PFSK-1 (cell line): Measurements from ENCODE around the gene SACS.

Experiments used
- FOXP2 ChIP-seq: optimal IDR thresholded peaks from 2 replicates; pipeline ENCODE3; 2011; ENCODE audit warnings: borderline replicate concordance, control low read depth, inconsistent platforms; ENCODE audit not compliant: insufficient read depth; ENCODE audit errors: extremely low read length, extremely low read depth
- POLR2AphosphoS5 ChIP-seq: IDR thresholded peaks from 2 replicates; pipeline ENCODE4 v1.6.1; 2012; ENCODE audit warnings: low read depth, mild to moderate bottlenecking, control low read depth, low read length, moderate library complexity
- REST ChIP-seq, 2 experiments: IDR thresholded peaks; 2 replicates each; pipeline versions ENCODE4 v1.6.1 to v1.8.0; 2011 to 2012; ENCODE audit warnings: low read depth in 2 of 2, low read length in 2 of 2, control low read depth in 1 of 2, inconsistent platforms in 1 of 2, mild to moderate bottlenecking in 1 of 2, moderate library complexity in 1 of 2; ENCODE audit not compliant: insufficient read depth in 1 of 2
- SIN3A ChIP-seq: IDR thresholded peaks from 2 replicates; pipeline ENCODE4 v1.6.1; 2012; ENCODE audit warnings: mild to moderate bottlenecking, low read length, moderate library complexity, borderline replicate concordance; ENCODE audit not compliant: insufficient read depth
- TAF1 ChIP-seq: IDR thresholded peaks from 2 replicates; pipeline ENCODE4 v1.6.1; 2012; ENCODE audit warnings: low read length, control low read depth, borderline replicate concordance; ENCODE audit not compliant: insufficient read depth

SACS gene

GRCh38 chr13:23356368-23356767 lies 77.1 kb downstream of the SACS start:
- TF ChIP-seq REST (IDR thresholded peaks at IDR 0.05; ENCODE audit: insufficient read depth in 1 of 2, low read depth in 2 of 2, low read length in 2 of 2): no peak
- no peak for TF ChIP-seq SIN3A
- no peak for TF ChIP-seq POLR2AphosphoS5
- TF ChIP-seq FOXP2: no peak
- no peak for TF ChIP-seq TAF1

- no peak for TF ChIP-seq REST (IDR thresholded peaks at IDR 0.05; ENCODE audit: insufficient read depth in 1 of 2, low read depth in 2 of 2, low read length in 2 of 2)
- no peak for TF ChIP-seq SIN3A
- no peak for TF ChIP-seq FOXP2
- no peak for TF ChIP-seq POLR2AphosphoS5
- TF ChIP-seq TAF1: no peak
Observed at GRCh38 chr13:23354520-23354919, 79.0 kb downstream of the SACS start.

GRCh38 chr13:23352161-23352560 lies 81.3 kb downstream of the SACS start:
- TF ChIP-seq REST (IDR thresholded peaks at IDR 0.05; ENCODE audit: insufficient read depth in 1 of 2, low read depth in 2 of 2, low read length in 2 of 2) (no peak), FOXP2 (no peak), SIN3A (no peak)

- TF ChIP-seq SIN3A (no peak), REST (IDR thresholded peaks at IDR 0.05; ENCODE audit: insufficient read depth in 1 of 2, low read depth in 2 of 2, low read length in 2 of 2) (no peak), FOXP2 (no peak), TAF1 (no peak), POLR2AphosphoS5 (no peak)
Observed at GRCh38 chr13:23350009-23350408, 83.5 kb downstream of the SACS start.

- no peak for TF ChIP-seq TAF1
- no peak for TF ChIP-seq SIN3A
- TF ChIP-seq REST (IDR thresholded peaks at IDR 0.05; ENCODE audit: insufficient read depth in 1 of 2, low read depth in 2 of 2, low read length in 2 of 2): no peak
- TF ChIP-seq FOXP2: no peak
- no peak for TF ChIP-seq POLR2AphosphoS5
Observed at GRCh38 chr13:23349161-23349897, 84.2 kb downstream of the SACS start.
